HG03103 (cell line): ENCODE data around the gene ZNF574.

Experiments
- ATAC-seq: cut with Tn5 transposase; IDR thresholded peaks from one replicate; pipeline ENCODE4 v1.9.1; 2021; ENCODE audit warnings: low read depth; ENCODE audit not compliant: unreplicated experiment

ZNF574 gene

DNA sequence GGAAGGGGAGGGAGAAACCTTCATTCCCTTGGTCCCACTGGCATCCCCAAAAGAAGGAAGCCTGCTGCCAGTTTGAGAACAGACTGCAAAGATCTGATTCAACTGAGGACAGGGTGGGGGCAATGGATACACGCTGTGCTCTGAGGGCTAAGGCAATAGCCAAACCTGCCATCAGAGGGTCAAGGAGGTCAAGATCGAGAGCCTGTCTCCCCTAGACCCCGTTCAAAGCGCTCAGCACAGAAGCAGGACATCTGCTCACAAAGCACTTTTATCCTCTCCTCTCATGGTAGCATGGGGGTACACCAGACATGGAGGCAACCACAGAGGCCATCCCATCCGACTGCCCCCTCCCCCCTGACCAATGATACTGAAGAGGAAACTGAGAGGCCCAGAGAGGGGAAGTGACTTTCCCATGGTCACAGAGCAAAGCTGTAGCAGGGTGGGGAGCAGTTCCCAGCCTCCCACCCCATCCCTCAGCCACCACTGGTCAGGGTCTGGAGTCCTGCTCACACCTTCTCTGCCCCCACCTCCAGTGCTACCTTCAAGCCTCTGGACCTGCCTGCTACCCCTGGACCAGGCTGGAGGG lies 45.2 kb downstream of the ZNF574 start:
- no peak for ATAC-seq

GRCh38 chr19:42121656-42122069 lies 45.7 kb downstream of the ZNF574 start:
- ATAC-seq, result no peak

DNA sequence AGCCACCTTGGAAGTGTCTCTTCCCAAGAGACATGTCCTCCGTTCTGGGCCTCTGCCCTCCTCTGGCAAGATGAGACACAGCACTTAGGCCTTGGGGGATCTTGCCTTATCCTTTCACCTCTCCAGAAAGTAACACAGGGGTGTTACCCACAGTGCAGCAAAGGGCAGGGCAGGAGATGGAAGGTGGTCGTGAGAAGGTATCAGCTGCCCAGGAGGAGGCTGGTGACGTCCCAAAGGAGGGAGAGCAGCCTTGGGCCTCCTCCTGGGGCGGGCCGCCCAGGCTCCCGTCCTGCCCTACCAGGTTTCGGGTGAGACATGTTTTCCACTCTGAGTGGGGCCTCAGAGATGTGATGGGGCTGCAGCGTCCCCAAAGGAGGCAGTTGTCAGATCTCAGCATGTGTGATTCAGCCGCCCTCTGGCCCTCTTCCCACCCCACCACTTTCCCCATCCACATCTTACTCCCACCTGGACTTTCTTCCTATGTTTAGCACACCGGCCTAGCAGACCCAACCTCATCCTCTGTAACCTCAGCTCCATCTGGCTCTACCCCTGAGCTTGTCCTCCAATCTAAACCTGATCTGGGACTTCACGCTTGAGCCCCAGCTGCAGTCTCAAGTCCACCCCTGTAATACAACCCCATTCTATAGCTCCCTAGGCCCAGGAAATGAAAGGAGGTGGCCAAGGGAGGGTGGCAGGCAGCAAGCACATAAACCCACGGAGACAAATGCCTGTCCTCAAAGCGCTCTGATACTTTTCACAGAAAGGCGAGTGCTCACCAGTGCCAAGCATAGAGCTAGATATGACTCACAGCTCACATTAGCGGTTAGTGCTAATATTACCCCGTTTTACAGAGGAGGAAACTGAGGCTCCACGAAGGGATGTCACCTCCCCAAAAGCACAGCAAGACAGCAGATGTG lies 47.0 kb downstream of the ZNF574 start:
- no peak for ATAC-seq

GRCh38 chr19:42123765-42124164 lies 47.8 kb downstream of the ZNF574 start:
- no peak for ATAC-seq

- no peak for ATAC-seq
Measured at GRCh38 chr19:42124386-42124901, 48.5 kb downstream of the ZNF574 start.

- no peak for ATAC-seq
Measured at GRCh38 chr19:42125536-42125935, 49.6 kb downstream of the ZNF574 start.

DNA sequence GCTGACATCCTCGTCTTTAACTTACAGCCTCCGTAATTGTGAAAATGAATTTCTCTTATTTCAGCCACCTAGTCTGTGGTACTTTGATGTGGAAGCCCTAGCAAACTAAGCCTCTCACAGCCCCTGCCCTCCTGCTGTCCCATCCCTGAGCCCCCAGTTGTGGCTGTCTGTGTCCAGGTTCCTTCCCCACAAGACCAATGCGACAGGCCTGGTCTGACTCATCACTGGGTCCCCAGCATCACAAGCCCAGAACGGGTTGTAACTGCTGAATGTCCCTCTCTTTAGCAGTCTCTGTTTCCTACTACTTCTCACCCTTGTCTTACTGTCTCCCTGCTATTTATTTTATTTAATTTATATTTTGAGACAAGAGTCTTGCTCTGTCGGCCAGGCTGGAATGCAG lies 50.6 kb downstream of the ZNF574 start:
- no peak for ATAC-seq

GRCh38 chr19:42129399-42130253 lies 53.7 kb downstream of the ZNF574 start:
- ATAC-seq, result peak; percentile 37

DNA sequence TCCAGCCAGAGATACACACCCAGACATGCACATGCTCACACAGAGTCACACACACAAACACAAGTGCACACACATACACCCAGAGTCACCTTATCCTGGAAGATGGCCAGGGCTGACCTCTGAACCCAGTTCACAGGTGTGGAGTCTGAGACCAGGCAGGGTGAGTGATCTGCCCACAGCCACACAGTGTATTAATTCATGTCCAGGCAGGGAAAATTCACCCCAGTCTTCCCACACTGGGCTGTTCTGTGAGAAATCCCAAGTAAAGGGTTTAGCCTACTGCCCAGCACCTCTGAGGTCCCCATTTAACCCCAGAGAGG lies 54.2 kb downstream of the ZNF574 start:
- no peak for ATAC-seq
